GM19467 (cell line): Measurements from ENCODE around the gene LRCOL1.

ENCODE experiments used
- ATAC-seq: cut with Tn5 transposase; IDR thresholded peaks from one replicate; pipeline ENCODE4 v1.9.1; 2021; ENCODE audit warnings: mild to moderate bottlenecking, moderate library complexity; ENCODE audit not compliant: unreplicated experiment

The LRCOL1 gene

GRCh38 chr12:132610051-132610759 is at the start of gene LRCOL1:
TSS of gene LRCOL1 (minus strand) at chr12:132610582. CDS start at chr12:132606251, 4,331 bp downstream.
- no peak for ATAC-seq

GRCh38 chr12:132660052-132660451 is 49.7 kb upstream of the LRCOL1 start:
- ATAC-seq, result no peak

- ATAC-seq, result no peak
Measured at GRCh38 chr12:132659146-132659545, 48.8 kb upstream of the LRCOL1 start.

GRCh38 chr12:132658149-132658894 is 47.9 kb upstream of the LRCOL1 start:
- ATAC-seq, result no peak

- no peak for ATAC-seq
Measured at GRCh38 chr12:132657004-132657727, 46.8 kb upstream of the LRCOL1 start.

- ATAC-seq, result no peak
Measured at GRCh38 chr12:132653567-132654290, 43.3 kb upstream of the LRCOL1 start.

- no peak for ATAC-seq
Measured at GRCh38 chr12:132651444-132652100, 41.2 kb upstream of the LRCOL1 start.

- no peak for ATAC-seq
Measured at GRCh38 chr12:132649226-132649945, 39.0 kb upstream of the LRCOL1 start.

- no peak for ATAC-seq
Measured at GRCh38 chr12:132648616-132649225, 38.3 kb upstream of the LRCOL1 start.

GRCh38 chr12:132647858-132648257 is 37.5 kb upstream of the LRCOL1 start:
- no peak for ATAC-seq

- ATAC-seq, result no peak
Measured at GRCh38 chr12:132646850-132647249, 36.5 kb upstream of the LRCOL1 start.

- no peak for ATAC-seq
Measured at GRCh38 chr12:132642846-132643835, 32.8 kb upstream of the LRCOL1 start.

GRCh38 chr12:132641811-132642650 is 31.6 kb upstream of the LRCOL1 start:
- no peak for ATAC-seq

- ATAC-seq, result no peak
Measured at GRCh38 chr12:132640936-132641335, 30.6 kb upstream of the LRCOL1 start.

GRCh38 chr12:132639956-132640520 is 29.7 kb upstream of the LRCOL1 start:
- no peak for ATAC-seq

GRCh38 chr12:132638541-132639408 is 28.4 kb upstream of the LRCOL1 start:
- ATAC-seq, result no peak
